ENCODE data around the gene PPP6R3.

GRCh38 chr11:68535098-68535497 is 74.5 kb downstream of the PPP6R3 start:
- no peak for TF ChIP-seq POLR2A (IDR thresholded peaks at IDR 0.05; ENCODE audit: low read length)
- TF ChIP-seq GATA1 (IDR thresholded peaks at IDR 0.05; ENCODE audit: low read depth, low read length): no peak

Data from erythroblast (primary cell).